HEK293 (cell line): Measurements from ENCODE around the gene MMP21.

ENCODE experiments used
- CTCF ChIA-PET: fragments of 350-600 bp; formaldehyde crosslinking; extraction: SDS; loops from one replicate; lab custom pipeline; 2021; ENCODE audit warnings: antibody characterized with exemption; lab: Yijun Ruan, JAX
- POLR2A ChIA-PET: fragments of 300-600 bp; formaldehyde crosslinking; extraction: SDS; loops from one replicate; lab custom pipeline; 2020; ENCODE audit warnings: antibody characterized with exemption, inconsistent platforms; lab: Yijun Ruan, JAX
- H3K27ac ChIP-seq: fragments of 200-500 bp; sonication (Bioruptor generic); 2 replicates; pipeline ENCODE4 v1.5.1; 2014; ENCODE audit warnings: low read depth, low read length, control low read depth, inconsistent platforms; ENCODE audit errors: extremely low read depth
- H3K36me3 ChIP-seq, 2 experiments: fragments of 200-500 bp in 1 of 2; sonication (Bioruptor generic) in 1 of 2; 1 replicate in 1 of 2; 2 replicates in 1 of 2; pipeline ENCODE4 v1.5.1; 2014 to 2017; ENCODE audit warnings: inconsistent platforms in 2 of 2, low read length in 2 of 2; ENCODE audit not compliant: control insufficient read depth in 2 of 2, insufficient read depth in 1 of 2
- H3K4me1 ChIP-seq: fragments of 200-500 bp; sonication (Bioruptor generic); 2 replicates; pipeline ENCODE4 v1.5.1; 2014; ENCODE audit warnings: mild to moderate bottlenecking, low read length, inconsistent platforms; ENCODE audit not compliant: control insufficient read depth, insufficient read depth
- H3K4me3 ChIP-seq: 2 replicates; pipeline ENCODE4 v1.5.1; 2011; ENCODE audit warnings: low read depth, mild to moderate bottlenecking, control low read depth, low read length, moderate library complexity
- H3K9me3 ChIP-seq: fragments of 200-500 bp; sonication (Bioruptor generic); 2 replicates; pipeline ENCODE4 v1.5.1; 2014; ENCODE audit warnings: low read depth, low read length, inconsistent platforms; ENCODE audit not compliant: control insufficient read depth, insufficient read depth
- MYNN ChIP-seq: fragments of 450-650 bp; formaldehyde crosslinking; IDR thresholded peaks from 2 replicates; pipeline ENCODE4 v1.5.1; 2016; ENCODE audit warnings: missing biosample characterization, missing genetic modification characterization, borderline replicate concordance
- SP2 ChIP-seq: fragments of 450-650 bp; formaldehyde crosslinking; IDR thresholded peaks from 2 replicates; pipeline ENCODE4 v1.5.1; 2016; ENCODE audit warnings: missing biosample characterization, missing genetic modification characterization
- ZBTB48 ChIP-seq: fragments of 450-650 bp; formaldehyde crosslinking; IDR thresholded peaks from 2 replicates; pipeline ENCODE4 v1.5.1; 2016; ENCODE audit warnings: missing biosample characterization, missing genetic modification characterization
- ZBTB8A ChIP-seq: fragments of 450-650 bp; formaldehyde crosslinking; IDR thresholded peaks from 2 replicates; pipeline ENCODE4 v1.5.1; 2016; ENCODE audit warnings: missing biosample characterization, missing genetic modification characterization
- ZFP37 ChIP-seq: fragments of 450-650 bp; formaldehyde crosslinking; IDR thresholded peaks from 2 replicates; pipeline ENCODE4 v1.5.1; 2016; ENCODE audit warnings: missing biosample characterization, missing genetic modification characterization
- ZFP41 ChIP-seq: fragments of 450-650 bp; formaldehyde crosslinking; IDR thresholded peaks from 2 replicates; pipeline ENCODE4 v1.5.1; 2016; ENCODE audit warnings: missing biosample characterization, missing genetic modification characterization, borderline replicate concordance
- ZNF132 ChIP-seq: fragments of 450-650 bp; formaldehyde crosslinking; IDR thresholded peaks from 2 replicates; pipeline ENCODE4 v1.5.1; 2017; ENCODE audit warnings: missing biosample characterization, missing genetic modification characterization, borderline replicate concordance
- ZNF146 ChIP-seq: fragments of 450-650 bp; formaldehyde crosslinking; IDR thresholded peaks from 2 replicates; pipeline ENCODE4 v1.5.1; 2016; ENCODE audit warnings: missing biosample characterization, missing genetic modification characterization
- ZNF157 ChIP-seq: fragments of 450-650 bp; formaldehyde crosslinking; IDR thresholded peaks from 2 replicates; pipeline ENCODE4 v1.5.1; 2016; ENCODE audit warnings: missing biosample characterization, missing genetic modification characterization
- ZNF175 ChIP-seq: fragments of 450-650 bp; formaldehyde crosslinking; IDR thresholded peaks from 2 replicates; pipeline ENCODE4 v1.5.1; 2016; ENCODE audit warnings: missing biosample characterization, missing genetic modification characterization
- ZNF23 ChIP-seq: fragments of 450-650 bp; formaldehyde crosslinking; IDR thresholded peaks from 2 replicates; pipeline ENCODE4 v1.5.1; 2016; ENCODE audit warnings: missing biosample characterization, missing genetic modification characterization, borderline replicate concordance
- ZNF24 ChIP-seq: fragments of 450-650 bp; formaldehyde crosslinking; IDR thresholded peaks from 2 replicates; pipeline ENCODE4 v1.5.1; 2016; ENCODE audit warnings: missing biosample characterization, missing genetic modification characterization
- ZNF324 ChIP-seq: fragments of 450-650 bp; formaldehyde crosslinking; IDR thresholded peaks from 2 replicates; pipeline ENCODE4 v1.5.1; 2016; ENCODE audit warnings: missing biosample characterization, missing genetic modification characterization
- ZNF341 ChIP-seq: fragments of 450-650 bp; formaldehyde crosslinking; IDR thresholded peaks from 2 replicates; pipeline ENCODE4; 2016; ENCODE audit warnings: low read depth, missing biosample characterization, missing genetic modification characterization
- ZNF555 ChIP-seq: fragments of 450-650 bp; formaldehyde crosslinking; conservative IDR thresholded peaks from 2 replicates; pipeline ENCODE4 v1.5.1; 2017; ENCODE audit warnings: missing biosample characterization, mild to moderate bottlenecking, missing genetic modification characterization, inconsistent platforms
- ZNF560 ChIP-seq: fragments of 450-650 bp; formaldehyde crosslinking; IDR thresholded peaks from 2 replicates; pipeline ENCODE4 v1.5.1; 2017; ENCODE audit warnings: missing biosample characterization, missing genetic modification characterization, borderline replicate concordance
- ZNF645 ChIP-seq: fragments of 450-650 bp; formaldehyde crosslinking; IDR thresholded peaks from 2 replicates; pipeline ENCODE4; 2016; ENCODE audit warnings: missing biosample characterization, missing genetic modification characterization
- ZNF76 ChIP-seq: fragments of 450-650 bp; formaldehyde crosslinking; IDR thresholded peaks from 2 replicates; pipeline ENCODE4; 2016; ENCODE audit warnings: low read depth, missing biosample characterization, missing genetic modification characterization, borderline replicate concordance
- ZSCAN18 ChIP-seq: fragments of 450-650 bp; formaldehyde crosslinking; IDR thresholded peaks from 2 replicates; pipeline ENCODE4 v1.5.1; 2016; ENCODE audit warnings: missing biosample characterization, missing genetic modification characterization
- ZSCAN30 ChIP-seq: fragments of 450-650 bp; IDR thresholded peaks from 2 replicates; pipeline ENCODE4 v1.5.1; 2018; ENCODE audit warnings: missing biosample characterization, mild to moderate bottlenecking, missing genetic modification characterization, moderate library complexity
- TF ChIP-seq, protein P1 (sequence below): fragments of 450-650 bp; formaldehyde crosslinking; IDR thresholded peaks from 2 replicates; pipeline ENCODE4 v1.5.1; 2016; ENCODE audit warnings: missing biosample characterization, missing genetic modification characterization, low read depth
- TF ChIP-seq, protein P2 (sequence below): fragments of 450-650 bp; formaldehyde crosslinking; IDR thresholded peaks from 2 replicates; pipeline ENCODE4 v1.5.1; 2016; ENCODE audit warnings: missing biosample characterization, missing genetic modification characterization, low read depth
- TF ChIP-seq, protein P3 (sequence below): fragments of 450-650 bp; formaldehyde crosslinking; optimal IDR thresholded peaks from 2 replicates; pipeline ENCODE3; 2016; ENCODE audit warnings: missing biosample characterization, mild to moderate bottlenecking, missing genetic modification characterization

The MMP21 gene

GRCh38 chr10:125783408-125783807, 7.8 kb upstream of the MMP21 start:
- H3K27ac ChIP-seq = no peak overlapping the region
- no peaks in the 10 kb centered on the region for H3K9me3 ChIP-seq
- H3K4me1 ChIP-seq = no peaks in the 10 kb centered on the region
- peaks cover 0 to 10% of the 10 kb centered on the region in 2 experiments; a peak in 1 of 3 replicates for H3K36me3 ChIP-seq
- ChIA-PET POLR2A (no interaction called here), CTCF (no interaction called here)
- no peak overlapping the region for H3K4me3 ChIP-seq
- TF ChIP-seq MYNN (no peak), ZNF341 (no peak), ZBTB8A (tag by site-specific recombination) (no peak), ZNF175 (tag by site-specific recombination) (no peak)
- TF ChIP-seq, protein P1, sequence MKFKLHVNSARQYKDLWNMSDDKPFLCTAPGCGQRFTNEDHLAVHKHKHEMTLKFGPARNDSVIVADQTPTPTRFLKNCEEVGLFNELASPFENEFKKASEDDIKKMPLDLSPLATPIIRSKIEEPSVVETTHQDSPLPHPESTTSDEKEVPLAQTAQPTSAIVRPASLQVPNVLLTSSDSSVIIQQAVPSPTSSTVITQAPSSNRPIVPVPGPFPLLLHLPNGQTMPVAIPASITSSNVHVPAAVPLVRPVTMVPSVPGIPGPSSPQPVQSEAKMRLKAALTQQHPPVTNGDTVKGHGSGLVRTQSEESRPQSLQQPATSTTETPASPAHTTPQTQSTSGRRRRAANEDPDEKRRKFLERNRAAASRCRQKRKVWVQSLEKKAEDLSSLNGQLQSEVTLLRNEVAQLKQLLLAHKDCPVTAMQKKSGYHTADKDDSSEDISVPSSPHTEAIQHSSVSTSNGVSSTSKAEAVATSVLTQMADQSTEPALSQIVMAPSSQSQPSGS (tag by site-specific recombination) = no peak

- Histone ChIP-seq H3K4me1 (no peaks in the 10 kb centered on the region), H3K27ac (no peak overlapping the region), H3K4me3 (no peak overlapping the region), H3K36me3 (peaks cover 0 to 2% of the 10 kb centered on the region in 2 experiments; a peak in 1 of 3 replicates), H3K9me3 (no peaks in the 10 kb centered on the region)
- TF ChIP-seq ZNF560 = no peak
- no peak for TF ChIP-seq ZNF24 (tag by site-specific recombination)
- no peak for TF ChIP-seq ZNF645 (tag by site-specific recombination)
- no peak for TF ChIP-seq ZNF157 (tag by site-specific recombination)
- TF ChIP-seq, protein P2, sequence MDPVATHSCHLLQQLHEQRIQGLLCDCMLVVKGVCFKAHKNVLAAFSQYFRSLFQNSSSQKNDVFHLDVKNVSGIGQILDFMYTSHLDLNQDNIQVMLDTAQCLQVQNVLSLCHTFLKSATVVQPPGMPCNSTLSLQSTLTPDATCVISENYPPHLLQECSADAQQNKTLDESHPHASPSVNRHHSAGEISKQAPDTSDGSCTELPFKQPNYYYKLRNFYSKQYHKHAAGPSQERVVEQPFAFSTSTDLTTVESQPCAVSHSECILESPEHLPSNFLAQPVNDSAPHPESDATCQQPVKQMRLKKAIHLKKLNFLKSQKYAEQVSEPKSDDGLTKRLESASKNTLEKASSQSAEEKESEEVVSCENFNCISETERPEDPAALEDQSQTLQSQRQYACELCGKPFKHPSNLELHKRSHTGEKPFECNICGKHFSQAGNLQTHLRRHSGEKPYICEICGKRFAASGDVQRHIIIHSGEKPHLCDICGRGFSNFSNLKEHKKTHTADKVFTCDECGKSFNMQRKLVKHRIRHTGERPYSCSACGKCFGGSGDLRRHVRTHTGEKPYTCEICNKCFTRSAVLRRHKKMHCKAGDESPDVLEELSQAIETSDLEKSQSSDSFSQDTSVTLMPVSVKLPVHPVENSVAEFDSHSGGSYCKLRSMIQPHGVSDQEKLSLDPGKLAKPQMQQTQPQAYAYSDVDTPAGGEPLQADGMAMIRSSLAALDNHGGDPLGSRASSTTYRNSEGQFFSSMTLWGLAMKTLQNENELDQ = no peak
- TF ChIP-seq, protein P3, sequence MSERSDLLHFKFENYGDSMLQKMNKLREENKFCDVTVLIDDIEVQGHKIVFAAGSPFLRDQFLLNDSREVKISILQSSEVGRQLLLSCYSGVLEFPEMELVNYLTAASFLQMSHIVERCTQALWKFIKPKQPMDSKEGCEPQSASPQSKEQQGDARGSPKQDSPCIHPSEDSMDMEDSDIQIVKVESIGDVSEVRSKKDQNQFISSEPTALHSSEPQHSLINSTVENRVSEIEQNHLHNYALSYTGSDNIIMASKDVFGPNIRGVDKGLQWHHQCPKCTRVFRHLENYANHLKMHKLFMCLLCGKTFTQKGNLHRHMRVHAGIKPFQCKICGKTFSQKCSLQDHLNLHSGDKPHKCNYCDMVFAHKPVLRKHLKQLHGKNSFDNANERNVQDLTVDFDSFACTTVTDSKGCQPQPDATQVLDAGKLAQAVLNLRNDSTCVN (tag by site-specific recombination) = no peak
- ChIA-PET POLR2A (no interaction called here), CTCF (interaction anchor here (0.7 to 0.8 kb wide), 2 partner anchors 17 to 40 kb away, joined by 3 to 5 read pairs; partner anchors contain the start of genes BCCIP and UROS)
These were observed 7.0 kb upstream of the MMP21 start for GRCh38 chr10:125782616-125783015.

GRCh38 chr10:125782054-125782453, 6.4 kb upstream of the MMP21 start:
- no peak overlapping the region for H3K4me3 ChIP-seq
- H3K4me1 ChIP-seq = no peaks in the 10 kb centered on the region
- H3K9me3 ChIP-seq = no peaks in the 10 kb centered on the region
- H3K27ac ChIP-seq = no peak overlapping the region
- POLR2A ChIA-PET = no interaction called here
- CTCF ChIA-PET = interaction anchor here (0.8 kb wide), 1 partner anchor 41 kb away, joined by 5 read pairs; the partner anchor contains the start of genes BCCIP and UROS
- no peaks in the 10 kb centered on the region for H3K36me3 ChIP-seq
- no peak for TF ChIP-seq ZNF555 (tag by site-specific recombination)
- TF ChIP-seq ZNF23 (tag by site-specific recombination) = no peak
- no peak for TF ChIP-seq ZFP37 (tag by site-specific recombination)
- no peak for TF ChIP-seq ZFP41
- no peak for TF ChIP-seq SP2 (tag by site-specific recombination)
- no peak for TF ChIP-seq ZNF324
- TF ChIP-seq ZSCAN18 (tag by site-specific recombination) = no peak
- TF ChIP-seq ZBTB48 (tag by site-specific recombination) = no peak
- TF ChIP-seq ZNF146 (tag by site-specific recombination) = no peak
- TF ChIP-seq ZSCAN30 (tag by site-specific recombination) = no peak
- no peak for TF ChIP-seq ZNF132 (tag by site-specific recombination)
- no peak for TF ChIP-seq ZNF76
